VCaP (cell line): ENCODE results near the gene USH2A.

Experiments
- H3K27ac ChIP-seq: fragments of 450-650 bp; 2 replicates; pipeline ENCODE4 v1.5.1; 2017
- CTCF ChIP-seq: fragments of 450-650 bp; conservative IDR thresholded peaks from 2 replicates; pipeline ENCODE4 v1.5.1; 2017; ENCODE audit warnings: mild to moderate bottlenecking, moderate library complexity

The USH2A gene

DNA sequence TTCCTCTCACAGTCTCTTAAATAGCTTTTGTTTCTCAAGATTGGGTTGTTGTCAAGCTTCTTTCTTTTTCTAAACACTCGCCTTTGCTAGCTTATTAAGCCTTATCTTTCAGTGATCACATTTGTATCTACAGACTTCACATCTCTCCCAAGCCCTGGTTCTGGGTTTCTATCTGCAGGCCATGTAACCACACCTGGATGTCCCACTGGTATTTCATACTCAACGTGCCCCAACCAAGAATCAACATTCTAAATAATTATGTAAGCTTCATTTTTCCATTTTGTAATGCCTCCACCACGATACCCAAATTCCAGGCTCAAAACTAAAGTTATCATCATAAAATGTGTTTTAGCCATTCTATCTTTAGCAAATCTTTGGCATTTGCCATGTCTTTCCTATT is 372.2 kb downstream of the USH2A start:
- H3K27ac ChIP-seq = no peak overlapping the region
- TF ChIP-seq CTCF = no peak

DNA sequence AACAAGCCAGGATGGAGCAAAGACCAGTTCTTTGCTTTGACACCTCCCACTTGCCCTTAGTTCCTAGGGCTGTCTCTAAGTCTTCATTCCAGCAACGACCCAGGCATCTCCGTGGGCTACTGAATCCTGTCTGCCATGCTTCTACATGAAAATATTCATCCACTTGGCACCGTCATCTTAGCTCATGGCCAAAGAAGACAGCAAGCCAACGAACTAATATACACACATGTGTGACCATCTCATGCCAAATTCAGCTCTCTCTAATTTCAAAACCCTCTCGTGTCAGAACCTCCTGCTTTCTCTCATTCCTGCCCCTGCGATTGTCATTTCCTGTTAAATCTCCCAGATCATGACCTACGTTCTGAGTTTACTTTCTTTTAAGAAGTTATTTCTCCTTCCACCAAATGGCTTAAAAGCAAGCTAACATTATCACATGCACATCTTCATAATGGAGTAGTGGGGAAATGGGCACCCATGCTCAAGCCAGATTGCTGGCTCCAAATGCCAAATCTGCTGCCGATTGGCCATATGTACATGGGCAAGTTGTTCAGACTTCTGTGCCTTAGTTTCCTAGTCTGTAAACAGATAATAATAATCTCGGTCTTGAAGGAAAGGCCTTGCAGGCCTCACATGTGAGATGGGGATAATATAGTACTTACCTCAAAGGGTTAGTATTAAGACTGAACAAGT is 373.4 kb downstream of the USH2A start:
- no peak overlapping the region for H3K27ac ChIP-seq
- no peak for TF ChIP-seq CTCF

- no peak for TF ChIP-seq CTCF
- no peak overlapping the region for H3K27ac ChIP-seq
Measured at GRCh38 chr1:216047811-216048572, 375.3 kb downstream of the USH2A start.

DNA sequence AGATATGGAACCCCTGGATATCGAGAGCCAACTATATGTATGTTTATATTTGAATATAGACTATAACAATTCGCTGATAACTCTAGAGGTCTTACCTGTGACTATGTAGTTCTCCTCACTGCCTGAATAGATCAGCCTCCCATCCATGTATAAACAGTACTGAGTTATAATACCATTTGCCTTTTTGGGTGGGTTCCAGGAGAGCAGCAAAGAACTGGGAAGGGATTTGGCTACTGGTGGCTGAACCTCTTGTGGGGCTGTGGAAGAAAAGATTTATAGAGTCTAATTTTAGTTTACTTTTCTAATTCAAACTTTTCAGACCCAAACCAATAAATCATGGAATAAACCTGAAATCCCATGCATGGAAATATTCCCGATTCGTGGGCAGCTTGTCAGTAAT is 376.9 kb downstream of the USH2A start:
- no peak overlapping the region for H3K27ac ChIP-seq
- no peak for TF ChIP-seq CTCF

GRCh38 chr1:216045400-216045799 is 377.8 kb downstream of the USH2A start:
- H3K27ac ChIP-seq = no peak overlapping the region

GRCh38 chr1:216044538-216044937 is 378.7 kb downstream of the USH2A start:
- no peak for TF ChIP-seq CTCF
- no peak overlapping the region for H3K27ac ChIP-seq

More at GRCh38 chr1:216045400-216045799, 377.8 kb downstream of the USH2A start:
- TF ChIP-seq CTCF = no peak

- H3K27ac ChIP-seq = no peak overlapping the region
Measured at GRCh38 chr1:216034506-216034905, 388.7 kb downstream of the USH2A start.

More at GRCh38 chr1:216034506-216034905, 388.7 kb downstream of the USH2A start:
- TF ChIP-seq CTCF = peak; percentile 63
